Measurements from ENCODE around the gene CRYGN.

CRYGN gene

GRCh38 chr7:151439855-151440798 is at the start of gene CRYGN:
TSS of gene CRYGN (minus strand) at chr7:151440141. CDS start at chr7:151439917, 224 bp downstream.
- DNase-seq (ENCODE audit: low read depth, low spot score): no peak

DNA sequence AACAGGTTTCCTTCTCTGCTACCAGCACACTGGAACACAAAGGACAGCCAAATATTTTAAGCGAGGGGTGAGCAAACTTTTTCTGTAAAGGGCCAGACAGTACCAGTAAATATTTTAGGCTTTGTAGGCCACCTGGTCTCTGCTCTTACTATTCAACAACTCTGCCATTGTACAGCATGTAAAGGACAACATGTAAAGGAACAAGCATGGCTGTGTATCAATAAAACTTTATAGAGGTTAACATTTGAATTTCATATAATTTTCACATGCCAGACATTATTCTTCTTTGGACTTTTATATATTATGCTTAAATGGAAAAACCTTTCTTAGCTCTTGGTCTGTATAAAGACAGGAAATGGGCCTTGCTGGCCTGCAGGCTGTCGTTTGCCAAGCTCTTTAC is 49.6 kb upstream of the CRYGN start:
- DNase-seq (ENCODE audit: low read depth, low spot score): no peak

DNA sequence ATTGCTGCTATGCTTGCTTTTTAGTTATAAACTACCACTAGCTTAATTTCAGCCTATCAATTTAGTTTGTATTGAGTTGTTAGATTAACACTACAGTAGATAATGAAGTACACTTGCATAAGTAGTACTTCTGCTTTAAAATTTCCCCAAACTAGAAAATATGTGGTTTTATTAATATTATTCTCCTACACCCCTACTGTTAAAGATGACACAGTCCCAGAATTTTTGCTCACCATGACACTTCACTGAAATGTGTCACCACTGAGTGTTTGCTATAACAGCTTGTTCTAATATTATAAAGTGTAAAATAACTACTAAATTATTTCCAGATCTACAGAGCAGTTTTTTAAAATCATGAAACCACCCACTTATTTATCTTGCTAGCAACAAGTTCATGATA is 48.2 kb upstream of the CRYGN start:
- no peak for DNase-seq (ENCODE audit: low read depth, low spot score)

GRCh38 chr7:151487228-151487627 is 47.3 kb upstream of the CRYGN start:
- DNase-seq (ENCODE audit: low read depth, low spot score): no peak

DNA sequence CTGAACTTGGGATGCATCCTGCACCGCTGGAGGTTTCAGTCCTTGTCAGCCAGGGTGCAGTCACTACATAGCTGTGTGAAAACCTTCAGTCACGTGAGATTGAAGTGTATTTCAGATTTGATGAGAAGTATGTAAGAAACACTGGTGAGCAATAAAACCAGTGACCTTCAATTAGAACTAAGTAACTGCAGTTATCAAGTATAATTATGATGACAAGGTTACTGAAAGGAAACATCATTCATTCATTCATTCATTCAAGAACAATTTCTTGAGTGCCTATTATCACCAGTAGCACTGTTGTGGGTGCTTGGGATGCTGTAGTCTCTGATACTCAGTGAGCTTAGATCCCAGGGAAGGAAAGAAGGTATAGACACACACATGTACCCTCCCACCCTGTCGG is 46.1 kb upstream of the CRYGN start:
- DNase-seq (ENCODE audit: low read depth, low spot score): no peak

DNA sequence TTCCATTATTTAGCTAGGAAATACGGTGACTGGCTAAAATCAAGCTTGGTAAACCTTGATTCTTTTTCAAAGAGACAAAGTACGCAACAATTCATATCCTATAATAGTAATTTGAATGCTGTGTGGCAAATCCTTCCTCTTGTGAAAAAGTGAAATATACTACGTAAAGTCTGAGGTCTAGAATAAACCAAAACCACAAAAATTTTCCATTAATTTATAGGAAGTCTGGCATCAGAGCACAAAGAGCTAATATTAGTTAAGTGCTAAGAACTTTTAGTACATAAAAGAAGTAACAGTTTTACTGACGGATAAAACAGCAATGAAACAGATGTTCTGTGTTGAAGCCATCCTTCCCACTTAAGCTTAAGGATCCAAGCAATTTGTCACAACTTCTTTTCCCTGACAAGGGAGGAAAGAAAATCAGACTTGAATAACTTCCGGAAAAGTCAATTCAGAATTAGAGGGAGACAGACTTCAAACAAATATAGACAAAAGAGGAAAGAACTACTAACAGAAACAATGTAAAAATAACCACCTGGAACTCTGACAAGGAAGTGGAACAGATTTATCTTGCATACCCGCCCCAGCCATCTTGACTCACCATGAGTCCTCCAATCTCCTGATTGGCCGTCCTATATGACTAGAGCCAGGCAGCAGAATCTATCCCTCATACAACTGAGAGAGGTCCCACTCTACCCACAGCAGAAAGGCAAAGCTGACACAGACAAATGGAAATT is 45.2 kb upstream of the CRYGN start:
- no peak for DNase-seq (ENCODE audit: low read depth, low spot score)

DNA sequence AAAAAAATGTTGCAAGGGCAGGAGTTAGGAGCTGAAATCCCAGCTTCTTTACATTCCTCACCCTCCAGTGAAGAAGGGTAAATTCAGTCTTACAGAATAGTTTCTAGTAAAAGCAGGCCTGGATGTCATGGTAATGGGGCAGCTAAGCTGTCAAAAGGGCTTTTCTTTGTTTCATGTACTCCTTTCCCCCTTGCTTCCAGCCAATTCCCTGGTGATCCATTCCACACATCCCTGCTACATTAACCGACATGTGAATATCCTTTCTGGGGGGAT is 43.7 kb upstream of the CRYGN start:
- DNase-seq (ENCODE audit: low read depth, low spot score): no peak

DNA sequence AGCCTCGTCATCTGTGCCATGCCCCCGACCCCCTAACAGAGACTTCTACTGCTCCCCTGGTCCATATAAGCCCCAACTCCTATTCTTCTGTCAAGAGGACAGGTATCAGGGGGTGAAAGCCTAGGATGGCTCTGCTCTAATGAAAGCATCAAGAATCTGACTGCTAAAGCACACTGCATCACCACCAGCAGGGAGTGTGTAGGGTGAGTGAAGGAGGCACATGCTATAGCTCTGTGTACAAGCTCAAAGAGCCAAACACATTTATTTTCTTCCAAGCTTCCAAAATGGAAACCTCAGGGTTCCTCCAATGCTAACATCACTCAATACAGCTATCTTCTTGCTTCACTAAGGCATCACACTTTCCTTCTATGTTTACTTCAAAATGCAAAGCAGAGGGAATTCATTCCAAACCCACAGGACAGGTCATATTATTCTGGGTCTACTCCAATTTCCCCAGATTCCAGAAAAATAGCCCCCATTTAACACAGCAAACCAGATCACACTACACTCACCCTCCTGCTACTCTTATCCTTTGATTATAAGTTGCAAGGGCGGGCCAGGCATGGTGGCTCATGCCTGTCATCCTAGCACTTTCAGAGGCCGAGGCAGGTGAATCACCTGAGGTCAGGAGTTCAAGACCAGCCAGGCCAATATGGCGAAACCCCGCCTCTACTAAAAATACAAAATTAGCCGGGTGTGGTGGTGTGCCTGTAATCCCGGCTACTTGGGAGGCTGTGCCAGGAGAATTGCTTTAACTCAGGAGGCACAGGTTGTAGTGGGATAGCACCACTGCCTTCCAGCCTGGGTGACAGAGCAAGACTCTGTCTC is 43.2 kb upstream of the CRYGN start:
- DNase-seq (ENCODE audit: low read depth, low spot score): no peak

DNA sequence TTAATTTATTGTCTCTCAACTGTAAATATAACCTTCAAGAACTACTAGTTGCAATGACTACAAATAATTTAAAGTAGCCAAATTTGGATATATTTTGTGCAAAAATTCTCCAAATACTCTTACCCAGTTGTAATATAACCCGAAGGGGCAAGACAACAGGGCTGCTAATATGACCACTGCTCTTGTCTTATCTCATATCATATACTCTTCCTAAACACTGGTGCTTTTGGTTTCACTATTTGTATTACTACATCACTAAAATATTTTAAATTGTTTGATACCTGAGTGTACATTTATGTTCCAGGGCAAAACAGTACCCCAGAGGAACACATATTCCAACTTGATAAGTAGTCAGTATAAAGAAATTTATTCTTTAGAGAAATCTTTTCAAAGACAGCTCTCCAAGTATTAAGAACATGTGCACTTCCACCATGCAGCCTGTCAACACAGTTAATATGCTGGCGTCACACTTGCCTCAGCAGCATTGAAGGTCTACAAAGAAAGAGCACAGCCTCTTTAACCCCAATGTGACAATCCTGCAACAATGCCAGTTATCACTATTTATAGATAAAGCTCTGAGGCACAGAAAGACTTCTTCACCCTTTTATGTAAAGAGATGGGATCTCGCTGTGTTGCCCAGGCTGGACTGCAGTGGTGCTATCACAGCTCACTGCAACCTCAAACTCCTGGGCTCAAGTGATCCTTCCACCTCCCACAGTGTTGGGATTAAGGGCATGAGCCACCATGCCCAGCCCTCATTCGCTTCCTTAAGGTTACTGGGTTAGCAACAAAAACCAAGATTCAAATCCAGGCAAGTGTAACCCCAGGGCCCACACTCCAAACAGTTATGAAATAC is 41.9 kb upstream of the CRYGN start:
- no peak for DNase-seq (ENCODE audit: low read depth, low spot score)

- DNase-seq (ENCODE audit: low read depth, low spot score): no peak
These were observed 37.9 kb upstream of the CRYGN start for GRCh38 chr7:151477867-151478266.

- no peak for DNase-seq (ENCODE audit: low read depth, low spot score)
These were observed 32.9 kb upstream of the CRYGN start for GRCh38 chr7:151472644-151473380.

- no peak for DNase-seq (ENCODE audit: low read depth, low spot score)
These were observed 30.8 kb upstream of the CRYGN start for GRCh38 chr7:151470711-151471110.

DNA sequence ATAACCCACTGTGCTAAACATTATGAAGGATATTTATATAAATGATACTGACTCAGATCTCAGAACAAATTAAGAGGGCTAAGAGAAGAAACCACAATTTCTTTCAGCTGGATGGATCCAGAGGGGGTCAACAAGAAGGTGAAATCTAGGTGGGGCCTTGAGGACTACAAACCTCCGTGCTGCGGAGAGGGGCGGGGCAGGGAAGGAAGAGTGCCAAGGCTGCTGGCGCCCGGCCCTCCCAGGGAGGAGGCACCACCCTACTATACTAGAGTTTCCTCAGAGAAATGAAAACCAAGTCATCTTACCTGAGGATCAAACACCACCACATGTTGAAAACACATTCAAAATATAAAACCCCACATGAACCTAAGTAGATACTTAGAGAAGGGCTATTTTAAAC is 29.3 kb upstream of the CRYGN start:
- no peak for DNase-seq (ENCODE audit: low read depth, low spot score)

GRCh38 chr7:151468217-151469018 is 28.5 kb upstream of the CRYGN start:
- DNase-seq (ENCODE audit: low read depth, low spot score): no peak

GRCh38 chr7:151465169-151465568 is 25.2 kb upstream of the CRYGN start:
- no peak for DNase-seq (ENCODE audit: low read depth, low spot score)

DNA sequence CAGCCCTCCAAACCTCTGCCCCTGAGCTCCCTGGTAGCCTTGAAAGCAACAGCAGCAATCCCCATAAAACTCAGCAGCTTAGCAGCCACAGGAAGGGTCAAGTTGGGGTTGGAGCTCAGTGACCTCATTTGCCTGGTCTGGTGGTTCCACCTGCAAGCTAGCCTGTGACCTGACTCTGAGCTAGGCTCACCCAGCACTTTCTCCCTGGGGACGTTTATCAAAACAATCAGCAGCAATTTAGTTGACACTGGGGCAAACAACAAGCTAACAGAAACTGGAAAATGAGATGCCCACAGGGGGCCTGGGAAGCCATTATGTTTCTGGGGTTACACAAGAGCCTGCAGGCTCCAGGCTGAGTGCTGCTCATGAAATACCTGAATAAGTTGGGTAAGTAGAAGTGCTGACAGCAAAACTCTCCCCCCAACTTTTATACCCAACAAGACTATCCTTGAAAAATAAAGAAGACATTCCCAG is 22.4 kb upstream of the CRYGN start:
- no peak for DNase-seq (ENCODE audit: low read depth, low spot score)

GRCh38 chr7:151461942-151462230 is 21.9 kb upstream of the CRYGN start:
- no peak for DNase-seq (ENCODE audit: low read depth, low spot score)

GRCh38 chr7:151461096-151461941 is 21.4 kb upstream of the CRYGN start:
- DNase-seq (ENCODE audit: low read depth, low spot score): no peak

DNA sequence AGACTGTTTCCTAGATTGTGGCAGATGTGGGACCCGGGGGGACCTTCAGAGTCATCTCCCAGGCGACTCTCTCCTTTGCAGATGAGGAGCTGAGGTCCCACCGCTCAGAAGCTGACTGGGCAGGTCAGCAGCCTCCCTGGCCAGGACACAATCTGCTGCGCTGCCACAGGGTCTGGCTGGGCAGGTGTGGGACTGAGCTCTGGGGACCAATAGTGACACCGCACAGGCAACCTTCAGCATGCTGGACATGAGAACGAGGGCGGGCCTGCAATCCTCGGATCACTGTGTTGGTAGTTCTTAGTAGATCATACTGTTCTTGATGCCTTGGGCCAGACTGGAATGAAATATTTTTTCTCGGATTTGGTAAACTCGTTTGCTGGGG is 20.5 kb upstream of the CRYGN start:
- no peak for DNase-seq (ENCODE audit: low read depth, low spot score)

All from brain pericyte (primary cell).